ENCODE measurements around the gene NDE1.
"Not testable (repeated sequence)": the region's sequence is repeated elsewhere in the genome, so short reads cannot be mapped to it uniquely, and the experiment has no call there.

Gene NDE1

DNA sequence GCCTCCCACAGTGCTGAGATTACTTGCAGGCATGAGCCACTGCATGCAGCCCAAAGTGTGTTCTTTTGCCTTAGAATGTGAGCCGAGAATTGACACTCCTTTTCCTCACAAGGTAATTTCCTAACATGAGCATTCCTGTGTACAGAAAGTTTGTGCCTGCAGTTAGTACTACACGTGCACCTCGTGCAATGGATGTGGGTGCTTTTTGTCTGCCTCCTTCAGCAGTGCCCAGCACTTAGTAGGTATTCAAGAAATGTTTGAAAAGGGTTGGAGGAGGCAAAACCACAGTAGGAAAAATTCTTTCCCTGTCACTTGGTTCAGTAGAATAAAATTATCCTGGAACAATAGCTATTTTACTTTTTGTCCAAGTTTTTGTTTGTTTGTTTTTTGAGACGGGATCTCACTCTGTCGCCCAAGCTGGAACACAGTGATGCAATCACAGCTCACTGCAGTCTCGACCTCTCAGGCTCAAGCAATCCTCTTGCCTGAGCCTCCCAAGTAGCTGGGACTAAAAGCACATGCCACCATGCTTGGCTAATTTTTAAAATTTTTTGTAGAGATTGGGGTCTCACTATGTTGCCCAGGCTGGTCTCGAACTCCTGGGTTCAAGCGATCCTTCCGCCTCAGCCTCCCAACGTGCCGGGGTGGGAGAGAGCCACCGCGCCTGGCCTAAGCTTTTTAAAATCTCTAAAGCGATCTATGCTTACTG, 2.4 kb downstream of the NDE1 start:
- DNase-seq (ENCODE audit: low spot score) = no peak

DNA sequence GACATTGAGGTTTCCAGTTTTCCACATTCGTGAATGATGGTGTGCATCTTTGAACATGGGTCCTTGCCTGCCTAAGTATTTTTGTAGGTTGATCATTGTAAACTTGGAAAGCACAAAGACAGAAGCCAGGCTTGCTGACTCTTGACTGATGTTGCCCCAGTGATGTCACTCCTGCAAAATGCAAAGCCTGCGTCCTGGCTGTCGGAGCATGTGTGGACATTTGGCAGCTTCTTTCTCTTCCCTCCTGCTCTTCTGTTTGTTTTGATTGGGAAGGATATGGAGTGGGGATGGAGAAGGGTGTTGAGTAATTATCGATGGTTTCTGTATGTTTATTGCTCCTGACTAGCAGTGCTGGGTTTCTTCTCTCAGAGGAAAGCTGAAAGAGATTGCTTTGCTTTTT, 3.2 kb downstream of the NDE1 start:
- no peak for DNase-seq (ENCODE audit: low spot score)

DNA sequence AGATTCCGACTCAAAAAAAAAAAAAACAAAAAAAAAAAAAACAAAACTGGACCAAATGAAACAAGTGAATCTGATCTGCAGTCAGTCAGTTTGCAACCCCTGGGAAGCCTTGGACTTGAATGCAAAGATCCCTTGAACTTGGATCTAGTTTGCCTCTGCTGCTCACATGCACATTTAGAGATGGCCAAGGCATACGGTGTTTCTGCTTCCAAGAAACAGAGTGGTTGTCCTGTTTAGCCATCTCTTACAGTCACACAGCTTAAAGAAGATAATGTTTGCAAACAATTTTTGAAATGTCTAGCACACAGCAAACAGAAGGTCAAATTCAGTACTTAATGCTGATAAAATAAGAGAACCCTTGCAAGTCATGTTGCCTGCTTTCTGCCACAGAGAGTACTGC, 4.5 kb downstream of the NDE1 start:
- DNase-seq (ENCODE audit: low spot score) = no peak

DNA sequence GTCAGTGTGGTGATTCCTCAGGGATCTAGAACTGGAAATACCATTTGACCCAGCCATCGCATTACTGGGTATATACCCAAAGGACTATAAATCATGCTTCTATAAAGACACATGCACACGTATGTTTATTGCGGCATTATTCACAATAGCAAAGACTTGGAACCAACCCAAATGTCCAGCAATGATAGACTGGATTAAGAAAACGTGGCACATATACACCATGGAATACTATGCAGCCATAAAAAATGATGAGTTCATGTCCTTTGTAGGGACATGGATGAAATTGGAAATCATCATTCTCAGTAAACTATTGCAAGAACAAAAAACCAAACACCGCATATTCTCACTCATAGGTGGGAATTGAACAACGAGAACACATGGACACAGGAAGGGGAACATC, 5.5 kb downstream of the NDE1 start:
- not testable (repeated sequence) for DNase-seq (ENCODE audit: low spot score)

DNA sequence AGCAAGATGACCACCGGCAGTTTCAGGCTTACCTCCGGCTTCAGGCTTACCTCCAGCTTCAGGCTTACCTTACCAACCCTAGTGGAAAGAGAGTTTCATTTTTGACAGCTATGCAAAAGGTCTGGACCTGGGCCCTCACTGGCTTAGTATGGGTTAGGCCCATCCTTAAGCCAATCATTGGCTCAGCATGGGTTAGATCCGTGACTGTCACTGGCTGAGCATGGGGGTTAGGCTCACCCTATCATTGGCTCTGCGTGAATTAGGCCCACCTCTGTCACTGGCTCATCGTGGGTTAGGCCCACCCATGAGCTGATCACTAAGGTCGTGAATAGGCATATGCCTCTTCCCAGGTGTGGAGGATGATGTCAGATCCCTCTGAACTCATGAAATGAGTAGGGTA, 8.1 kb downstream of the NDE1 start:
- DNase-seq (ENCODE audit: low spot score) = no peak

DNA sequence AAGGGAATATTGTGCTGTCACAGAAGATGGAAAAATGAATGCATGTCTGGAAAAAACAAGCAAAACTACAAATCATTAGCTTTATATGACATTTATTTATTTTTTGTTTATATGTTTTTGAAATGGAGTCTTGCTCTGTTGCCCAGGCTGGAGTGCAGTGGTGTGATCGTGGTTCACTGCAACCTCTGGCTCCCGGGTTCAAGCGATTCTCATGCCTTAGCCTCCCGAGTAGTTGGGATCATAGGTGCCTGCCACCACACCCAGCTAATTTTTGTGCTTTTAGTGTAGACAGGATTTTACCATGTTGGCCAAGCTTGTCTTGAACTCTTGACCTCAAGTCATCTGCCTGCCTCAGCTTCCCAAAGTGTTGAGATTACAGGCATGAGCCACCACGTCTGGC, 8.5 kb downstream of the NDE1 start:
- DNase-seq (ENCODE audit: low spot score) = no peak

DNA sequence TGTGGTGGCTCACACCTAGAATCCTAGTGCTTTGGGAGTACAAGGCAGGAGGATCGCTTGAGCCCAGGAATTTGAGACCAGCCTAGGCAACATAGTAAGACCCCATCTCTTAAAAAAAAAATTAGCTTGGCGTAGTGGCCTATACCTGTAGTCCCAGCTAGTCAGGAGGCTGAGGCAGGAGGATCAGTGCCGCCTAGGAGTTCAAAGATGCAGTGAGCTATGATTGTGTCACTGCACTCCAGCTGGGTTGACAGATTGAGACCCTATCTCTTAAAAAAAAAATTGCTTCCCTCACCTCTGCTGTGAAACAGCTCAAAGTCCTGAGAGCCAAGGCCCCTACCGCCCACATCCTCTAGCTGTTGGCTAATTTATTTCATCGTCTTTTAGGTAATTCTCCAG, 10.2 kb downstream of the NDE1 start:
- DNase-seq (ENCODE audit: low spot score) = no peak

DNA sequence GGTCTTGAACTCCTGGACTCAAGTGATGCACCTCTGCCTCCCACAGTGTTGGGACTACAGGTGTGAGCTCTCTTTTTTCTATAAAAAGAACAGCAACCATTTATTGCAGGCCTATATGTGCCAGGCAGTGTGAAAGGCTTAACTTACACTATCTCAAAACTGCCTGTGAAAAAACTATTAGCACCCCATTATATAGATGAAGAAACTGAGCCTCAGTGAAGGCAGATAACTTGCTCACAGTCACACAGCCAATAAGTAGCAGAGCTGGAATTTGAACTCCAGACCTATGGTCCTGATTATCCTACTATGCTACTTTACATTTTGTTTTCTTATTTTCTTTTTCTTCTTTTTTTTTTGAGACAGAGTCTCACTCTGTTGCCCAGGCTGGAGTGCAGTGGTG, 15.1 kb downstream of the NDE1 start:
- no peak for DNase-seq (ENCODE audit: low spot score)

DNA sequence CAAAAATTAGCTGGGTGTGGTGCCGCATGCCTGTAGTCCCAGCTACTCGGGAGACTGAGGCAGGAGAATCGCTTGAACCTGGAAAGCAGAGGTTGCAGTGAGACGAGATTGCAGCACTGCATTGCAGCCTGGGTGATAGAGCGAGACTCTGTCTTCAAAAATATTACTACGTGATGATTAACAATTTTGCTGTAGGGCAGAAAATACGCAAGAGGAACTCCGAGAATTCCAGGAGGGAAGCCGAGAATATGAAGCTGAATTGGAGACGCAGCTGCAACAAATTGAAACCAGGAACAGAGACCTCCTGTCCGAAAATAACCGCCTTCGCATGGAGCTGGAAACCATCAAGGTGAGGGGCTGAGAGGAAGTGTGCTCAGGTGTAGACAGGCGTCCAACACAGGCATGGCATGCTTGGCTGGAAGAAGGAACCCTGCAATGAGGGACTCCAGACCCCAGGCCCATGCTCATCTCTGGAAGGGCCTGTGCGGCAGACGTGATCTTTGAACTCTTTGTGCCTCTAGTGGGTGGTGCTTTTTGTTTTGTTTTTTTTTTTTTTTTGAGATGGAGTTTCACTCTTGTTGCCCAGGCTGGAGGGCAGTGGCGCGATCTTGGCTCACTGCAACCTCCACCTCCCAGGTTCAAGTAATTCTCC, 17.2 kb downstream of the NDE1 start:
- DNase-seq (ENCODE audit: low spot score) = no peak

DNA sequence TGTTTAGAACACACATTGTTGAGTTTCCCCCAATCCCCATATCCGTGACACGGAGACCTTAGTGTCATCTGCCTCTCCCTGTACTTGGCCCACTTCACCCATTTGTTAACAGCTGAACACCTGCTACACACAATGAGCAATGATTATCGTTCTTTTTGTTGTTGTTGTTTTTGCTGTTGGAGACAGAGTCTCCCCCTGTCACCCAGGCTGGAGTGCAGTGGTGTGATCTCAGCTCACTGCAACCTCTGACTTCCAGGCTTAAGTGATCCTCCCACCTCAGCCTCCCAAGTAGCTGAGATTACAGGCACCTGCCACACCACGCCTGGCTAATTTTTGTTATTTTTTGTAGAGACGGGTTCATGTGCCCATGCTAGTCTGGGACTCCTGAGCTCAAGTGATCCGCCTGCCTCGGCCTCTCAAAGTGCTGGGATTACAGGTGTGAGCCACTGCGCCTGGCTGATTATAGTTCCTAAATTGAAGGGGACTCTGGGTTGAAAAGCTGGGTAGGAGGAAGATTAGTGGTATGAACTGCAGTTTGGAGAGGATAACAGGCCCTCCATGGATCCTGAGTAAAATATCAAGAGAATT, 21.6 kb downstream of the NDE1 start:
- no peak for DNase-seq (ENCODE audit: low spot score)

DNA sequence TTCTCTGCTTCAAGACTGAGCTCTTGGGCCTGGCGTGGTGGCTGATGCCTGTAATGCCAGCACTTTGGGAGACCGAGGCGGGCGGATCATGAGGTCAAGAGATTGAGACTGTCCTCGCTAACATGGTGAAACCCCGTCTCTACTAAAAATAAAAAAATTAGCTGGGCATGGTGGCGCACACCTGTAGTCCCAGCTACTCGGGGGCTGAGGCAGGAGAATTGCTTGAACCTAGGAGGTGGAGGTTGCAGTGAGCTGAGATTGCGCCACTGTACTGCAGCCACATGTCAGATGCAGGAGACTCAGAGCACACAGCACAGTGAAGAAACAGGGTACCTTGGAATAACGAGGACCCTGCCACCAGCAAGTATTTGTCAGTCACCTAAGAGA, 22.1 kb downstream of the NDE1 start:
- not testable (repeated sequence) for DNase-seq (ENCODE audit: low spot score)

DNA sequence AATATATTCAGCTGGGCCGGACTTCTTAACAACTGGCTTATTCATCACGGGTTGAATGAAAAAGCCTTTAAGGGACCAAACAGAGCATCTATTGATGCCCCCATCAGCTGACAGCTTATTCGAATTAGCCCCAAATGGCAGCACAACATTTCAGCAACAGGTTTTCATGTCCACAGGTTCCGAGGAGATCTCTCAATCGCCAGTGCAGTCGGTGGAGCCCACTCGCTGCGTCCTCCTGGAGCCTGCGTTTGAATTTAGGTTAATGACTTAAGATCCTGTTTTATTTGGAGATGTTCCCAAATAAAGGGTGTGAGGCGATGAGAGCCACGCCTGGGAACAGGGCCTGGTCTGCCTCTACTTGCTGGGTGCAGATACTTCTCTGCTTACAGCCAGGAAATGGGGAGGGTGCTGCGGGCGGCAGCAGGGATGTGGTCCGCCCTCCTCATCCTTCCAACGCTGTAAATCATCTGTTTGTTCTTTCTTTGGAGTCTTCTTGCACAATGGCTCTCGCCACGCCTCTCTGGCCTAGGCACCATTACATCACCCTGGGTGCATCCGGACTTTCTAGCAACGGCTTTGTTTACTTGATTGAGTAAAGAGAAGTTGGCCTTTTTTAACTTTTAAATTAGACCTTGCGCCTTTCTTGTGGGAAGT, 22.6 kb downstream of the NDE1 start:
- DNase-seq (ENCODE audit: low spot score) = no peak

DNA sequence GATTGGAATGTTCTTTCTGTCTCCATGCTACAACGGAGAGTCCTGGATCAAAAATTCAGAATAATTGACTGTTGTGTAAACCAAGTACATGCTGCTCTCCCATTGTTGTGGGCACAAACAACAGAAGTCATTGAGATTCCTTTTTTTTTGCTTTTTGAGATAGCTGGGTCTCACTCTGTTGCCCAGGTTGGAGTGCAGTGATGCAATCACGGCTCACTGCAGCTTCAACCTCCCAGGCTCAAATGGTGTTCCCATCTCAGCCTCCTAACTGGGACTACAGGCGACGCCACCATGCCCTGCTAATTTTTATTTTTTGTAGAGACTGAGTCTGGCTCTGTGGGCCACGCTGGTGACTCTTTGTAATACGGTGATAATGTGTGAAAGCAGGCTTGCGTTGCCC, 24.5 kb downstream of the NDE1 start:
- no peak for DNase-seq (ENCODE audit: low spot score)

DNA sequence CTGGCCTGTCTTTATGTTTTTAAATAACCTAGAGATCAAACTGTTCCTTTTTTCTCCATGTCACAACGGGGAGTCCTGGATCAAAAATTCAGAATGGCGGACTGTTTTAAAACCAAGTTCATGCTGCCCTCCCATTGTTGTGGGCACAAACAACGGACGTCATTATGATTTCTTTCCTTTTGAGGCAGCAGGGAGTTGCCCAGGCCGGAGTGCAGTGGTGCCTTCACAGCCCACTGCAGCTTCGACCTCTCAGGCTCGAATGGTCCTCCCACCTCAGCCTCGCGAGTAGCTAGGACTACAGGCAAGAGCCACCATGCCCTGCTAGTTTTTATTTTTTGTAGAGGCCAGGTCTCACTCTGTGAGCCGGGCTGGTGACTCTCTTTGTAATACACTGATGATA, 26.5 kb downstream of the NDE1 start:
- no peak for DNase-seq (ENCODE audit: low spot score)

DNA sequence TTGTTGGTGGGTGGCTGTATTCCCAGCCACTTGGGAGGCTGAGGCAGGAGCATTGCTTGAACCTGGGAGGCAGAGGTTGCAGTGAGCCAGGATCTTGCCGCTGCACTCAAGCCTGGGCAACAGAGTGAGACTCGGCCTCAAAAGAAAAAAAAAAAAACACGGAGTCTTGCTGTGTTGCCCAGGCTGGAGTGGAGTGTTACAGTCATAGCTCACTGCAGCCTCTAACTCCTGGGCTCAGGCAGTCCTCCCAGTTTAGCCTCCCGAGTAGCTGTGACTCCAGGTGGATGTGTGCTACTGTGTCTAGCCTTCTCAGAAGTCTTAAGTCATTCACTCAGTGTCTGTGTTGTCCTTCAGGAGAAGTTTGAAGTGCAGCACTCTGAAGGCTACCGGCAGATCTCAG, 27.4 kb downstream of the NDE1 start:
- DNase-seq (ENCODE audit: low spot score) = no peak

DNA sequence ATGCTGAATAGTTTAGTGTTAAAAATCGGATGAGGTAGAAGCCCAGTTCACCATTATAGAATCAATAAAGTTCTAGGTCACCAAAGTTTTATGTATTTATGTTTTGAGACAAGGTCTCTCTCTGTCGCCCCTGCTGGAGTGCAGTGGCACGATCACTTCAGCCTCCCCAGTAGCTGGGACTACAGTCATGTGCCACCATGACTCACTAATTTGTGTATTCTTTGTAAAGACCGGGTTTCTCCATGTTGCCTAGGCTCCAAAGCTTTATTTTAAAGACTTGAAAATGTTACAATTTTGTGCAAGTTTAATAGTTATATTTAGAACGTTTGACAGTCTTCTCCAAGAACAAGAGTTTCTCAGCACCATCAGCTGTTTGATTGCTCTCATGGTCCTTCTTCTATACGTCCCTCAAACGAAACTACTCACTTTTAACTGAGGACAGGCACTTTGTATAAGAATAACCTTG, 32.1 kb downstream of the NDE1 start:
- DNase-seq (ENCODE audit: low spot score) = peak; percentile 46

DNA sequence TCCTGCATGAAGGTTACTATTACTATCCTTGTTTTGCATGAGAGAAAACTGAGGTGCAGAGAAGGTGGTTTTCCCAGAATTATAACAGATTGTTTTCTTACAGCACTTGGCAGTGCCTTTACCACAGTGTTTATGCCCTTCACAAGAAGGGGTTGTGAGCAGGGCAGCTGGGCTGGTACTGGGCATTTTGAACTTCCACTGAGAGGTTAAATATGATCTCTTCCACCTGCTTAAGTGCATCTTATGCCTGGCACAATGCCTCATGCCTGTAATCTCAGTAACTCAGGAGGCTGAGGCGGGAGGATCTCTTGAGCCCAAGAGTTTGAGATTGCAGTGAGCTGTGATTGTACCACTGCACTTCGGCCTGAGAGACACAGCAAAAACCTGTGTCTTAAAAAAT, 36.2 kb downstream of the NDE1 start:
- no peak for DNase-seq (ENCODE audit: low spot score)

DNA sequence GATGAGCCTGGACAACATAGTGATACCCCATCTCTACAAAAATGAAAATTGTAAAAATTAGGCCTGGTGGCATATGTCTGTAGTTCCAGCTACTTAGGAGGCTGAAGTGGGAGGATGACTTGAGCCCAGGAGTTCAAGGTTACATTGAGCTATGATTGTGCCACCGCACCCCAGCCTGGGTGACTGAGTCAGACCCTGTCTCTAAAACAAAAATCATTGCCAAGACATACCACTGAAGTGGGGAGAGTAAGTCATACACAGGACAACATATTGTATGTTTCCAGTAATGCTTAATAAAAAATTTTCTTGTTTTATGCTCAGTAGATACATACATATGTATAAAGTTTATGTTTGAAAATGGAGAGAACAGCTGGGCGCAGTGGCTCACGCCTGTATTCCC, 39.2 kb downstream of the NDE1 start:
- no peak for DNase-seq (ENCODE audit: low spot score)

DNA sequence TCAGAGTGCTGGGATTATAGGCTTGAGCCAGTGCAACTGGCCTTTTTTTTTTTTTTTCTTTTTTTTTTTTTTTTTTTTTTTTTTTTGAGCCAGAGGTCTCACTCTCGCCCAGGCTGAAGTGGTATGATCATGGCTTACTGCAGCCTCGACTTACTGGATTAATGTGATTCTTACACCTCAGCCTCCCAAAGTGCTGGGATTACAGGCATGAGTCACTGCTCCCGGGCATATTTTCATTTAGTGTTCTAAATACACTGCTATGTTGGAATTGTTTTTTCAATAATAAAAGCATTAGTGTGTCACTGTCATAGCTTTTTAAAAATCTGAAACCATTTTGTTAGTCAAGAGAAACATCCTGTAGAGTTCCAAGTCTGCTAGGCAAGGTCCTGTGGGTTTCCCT, 40.3 kb downstream of the NDE1 start:
- DNase-seq (ENCODE audit: low spot score) = no peak

DNA sequence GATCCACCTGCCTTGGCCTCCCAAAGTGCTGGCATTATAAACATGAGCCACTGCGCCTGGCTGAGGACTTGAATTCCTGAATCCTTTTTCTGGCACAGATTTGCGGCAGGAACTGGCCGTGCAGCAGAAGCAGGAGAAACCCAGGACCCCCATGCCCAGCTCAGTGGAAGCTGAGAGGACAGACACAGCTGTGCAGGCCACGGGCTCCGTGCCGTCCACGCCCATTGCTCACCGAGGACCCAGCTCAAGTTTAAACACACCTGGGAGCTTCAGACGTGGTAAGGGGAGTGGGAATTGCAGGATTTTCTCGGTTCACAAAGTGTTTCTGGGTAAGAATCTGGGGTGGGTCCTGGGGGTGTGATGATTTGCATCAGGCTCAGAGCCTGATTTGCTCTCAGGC, 41.0 kb downstream of the NDE1 start:
- DNase-seq (ENCODE audit: low spot score) = no peak

DNA sequence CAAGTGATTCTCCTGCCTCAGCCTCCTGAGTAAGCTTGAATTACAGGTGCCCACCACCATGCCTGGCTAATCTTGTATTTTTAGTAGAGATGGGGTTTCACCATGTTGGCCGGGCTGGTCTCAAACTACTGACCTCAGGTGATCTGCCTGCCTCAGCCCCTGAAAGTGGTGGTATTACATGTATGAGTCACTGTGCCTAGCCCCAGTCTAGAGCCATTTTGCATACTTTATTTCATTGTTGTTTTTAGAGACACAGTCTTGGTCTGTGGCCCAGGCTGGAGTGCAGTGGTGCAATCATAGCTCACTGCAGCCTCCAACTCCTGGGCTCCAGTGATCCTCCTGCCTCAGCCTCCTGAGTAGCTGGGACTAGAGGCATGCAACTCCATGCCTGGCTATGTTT, 42.5 kb downstream of the NDE1 start:
- DNase-seq (ENCODE audit: low spot score) = not testable (repeated sequence)

DNA sequence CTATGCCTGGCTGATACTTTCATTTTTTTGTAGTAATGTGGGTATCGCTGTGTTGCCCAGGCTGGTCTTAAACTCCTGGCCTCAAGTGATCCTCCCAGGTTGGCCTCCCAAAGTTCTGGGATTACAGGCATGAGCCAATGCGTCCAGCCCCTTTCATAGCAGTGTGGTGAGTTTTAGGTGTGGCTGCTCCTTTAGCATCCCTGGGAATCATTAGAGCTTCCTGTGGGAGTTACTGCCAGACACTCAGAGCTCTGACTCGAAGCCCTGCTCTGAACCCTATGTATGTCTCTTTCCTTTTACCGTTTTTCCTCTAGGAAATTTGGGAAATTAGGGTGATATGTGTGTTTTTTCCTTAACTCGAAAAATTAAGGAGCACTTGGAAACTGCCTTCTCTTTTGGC, 44.5 kb downstream of the NDE1 start:
- DNase-seq (ENCODE audit: low spot score) = no peak

DNA sequence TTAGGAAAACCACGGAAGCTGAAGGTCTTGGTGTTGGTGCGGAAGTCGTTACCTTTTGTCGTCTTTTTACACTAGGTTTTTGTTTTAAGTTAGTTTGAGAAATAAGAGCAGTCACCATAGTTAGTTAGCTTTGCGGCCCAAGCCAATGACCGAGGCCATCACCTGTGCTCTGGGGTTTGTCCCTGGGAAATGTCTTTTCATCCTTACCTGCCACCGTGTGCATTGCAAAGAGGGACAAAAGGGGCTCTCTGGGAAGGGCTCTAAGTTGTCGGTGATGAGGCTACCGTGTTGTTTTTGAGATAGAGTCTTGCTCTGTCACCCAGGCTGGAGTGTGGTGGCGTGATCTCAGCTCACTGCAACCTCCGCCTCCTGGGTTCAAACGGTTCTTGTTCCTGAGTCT, 49.8 kb downstream of the NDE1 start:
- DNase-seq (ENCODE audit: low spot score) = no peak
